Mesenchymal stem cell (in vitro differentiated cells and primary cell): ENCODE results near the gene RNU1-2.

Experiments used
- DNase-seq: peaks from one replicate; pipeline ENCODE4 v3.0.0-alpha.2; 2013
- H2AFZ ChIP-seq: one replicate; pipeline ENCODE4 v1.6.1; 2013; ENCODE audit warnings: low read depth, mild to moderate bottlenecking, control low read depth, inconsistent platforms, low read length, moderate library complexity
- H2AK5ac ChIP-seq: 2 replicates; pipeline ENCODE4 v1.6.1; 2013; ENCODE audit warnings: low read length, moderate library complexity, mild to moderate bottlenecking, inconsistent platforms; ENCODE audit not compliant: severe bottlenecking
- H2BK120ac ChIP-seq: one replicate; pipeline ENCODE4 v1.6.1; 2013; ENCODE audit warnings: low read depth, mild to moderate bottlenecking, inconsistent platforms, low read length, moderate library complexity
- H2BK12ac ChIP-seq, 2 experiments: one replicate each; pipeline ENCODE4 v1.6.1; 2013; ENCODE audit warnings: inconsistent platforms in 2 of 2, low read length in 2 of 2, mild to moderate bottlenecking in 2 of 2, moderate library complexity in 2 of 2, control low read depth in 1 of 2
- H2BK15ac ChIP-seq: one replicate; pipeline ENCODE4 v1.6.1; 2013; ENCODE audit warnings: mild to moderate bottlenecking, low read depth, inconsistent platforms; ENCODE audit not compliant: poor library complexity, severe bottlenecking
- H2BK5ac ChIP-seq: 2 replicates; pipeline ENCODE4 v1.6.1; 2013; ENCODE audit warnings: low read depth, mild to moderate bottlenecking, low read length, control low read depth, inconsistent platforms; ENCODE audit not compliant: poor library complexity, severe bottlenecking
- H3K14ac ChIP-seq, 2 experiments: one replicate each; pipeline ENCODE4 v1.6.1; 2013; ENCODE audit warnings: inconsistent platforms in 2 of 2, low read length in 2 of 2, control low read depth in 1 of 2, mild to moderate bottlenecking in 1 of 2, moderate library complexity in 1 of 2
- H3K18ac ChIP-seq, 2 experiments: one replicate each; pipeline ENCODE4 v1.6.1; 2013; ENCODE audit warnings: inconsistent platforms in 2 of 2, low read length in 2 of 2, control low read depth in 1 of 2, low read depth in 1 of 2, mild to moderate bottlenecking in 1 of 2
- H3K23ac ChIP-seq, 2 experiments: one replicate each; pipeline ENCODE4 v1.6.1; 2013; ENCODE audit warnings: inconsistent platforms in 2 of 2, low read length in 2 of 2, mild to moderate bottlenecking in 2 of 2, moderate library complexity in 2 of 2, control low read depth in 1 of 2
- H3K27ac ChIP-seq: 2 replicates; pipeline ENCODE4 v1.5.1; 2013; ENCODE audit warnings: mild to moderate bottlenecking, moderate library complexity, low read length, control low read depth, inconsistent platforms; ENCODE audit not compliant: poor library complexity, severe bottlenecking
- H3K27me3 ChIP-seq, 2 experiments: 2 replicates each; pipeline versions ENCODE4 v1.6.1 to v1.7.0; 2013; ENCODE audit warnings: low read length in 2 of 2, mild to moderate bottlenecking in 2 of 2, moderate library complexity in 2 of 2, control low read depth in 1 of 2, inconsistent platforms in 1 of 2; ENCODE audit not compliant: control insufficient read depth in 1 of 2, insufficient read depth in 1 of 2
- H3K36me3 ChIP-seq, 2 experiments: 2 replicates each; pipeline versions ENCODE4 v1.6.1 to v1.7.0; 2013; ENCODE audit warnings: low read length in 2 of 2, control low read depth in 1 of 2, inconsistent platforms in 1 of 2, low read depth in 1 of 2, mild to moderate bottlenecking in 1 of 2; ENCODE audit not compliant: insufficient read depth in 2 of 2, control insufficient read depth in 1 of 2
- H3K4ac ChIP-seq, 2 experiments: one replicate each; pipeline ENCODE4 v1.6.1; 2013; ENCODE audit warnings: inconsistent platforms in 2 of 2, low read length in 2 of 2, mild to moderate bottlenecking in 2 of 2, moderate library complexity in 2 of 2, control low read depth in 1 of 2, low read depth in 1 of 2
- H3K4me1 ChIP-seq: 2 replicates; pipeline ENCODE4 v1.6.1; 2013; ENCODE audit warnings: low read depth, low read length, control low read depth; ENCODE audit not compliant: control insufficient read depth, insufficient read depth
- H3K4me2 ChIP-seq: 2 replicates; pipeline ENCODE4 v1.6.1; 2013; ENCODE audit warnings: low read length, mild to moderate bottlenecking, inconsistent platforms; ENCODE audit not compliant: poor library complexity, severe bottlenecking
- H3K4me3 ChIP-seq, 2 experiments: 2 replicates each; pipeline versions ENCODE4 v1.5.1 to v1.7.0; 2013; ENCODE audit warnings: low read length in 2 of 2, mild to moderate bottlenecking in 2 of 2, control low read depth in 1 of 2, low read depth in 1 of 2; ENCODE audit not compliant: insufficient read depth in 1 of 2
- H3K79me1 ChIP-seq: replicated peaks from 2 replicates; pipeline ENCODE4 v1.6.1; 2013; ENCODE audit warnings: mild to moderate bottlenecking, control low read depth, low read length, inconsistent platforms; ENCODE audit not compliant: poor library complexity, severe bottlenecking
- H3K9ac ChIP-seq: 2 replicates; pipeline ENCODE4 v1.7.0; 2013; ENCODE audit warnings: mild to moderate bottlenecking, low read length, moderate library complexity
- H3K9me3 ChIP-seq: 2 replicates; pipeline ENCODE4 v1.7.0; 2013; ENCODE audit warnings: mild to moderate bottlenecking, low read length; ENCODE audit not compliant: control insufficient read depth
- H4K8ac ChIP-seq: one replicate; pipeline ENCODE4 v1.6.1; 2013; ENCODE audit warnings: inconsistent platforms, mild to moderate bottlenecking, low read length, moderate library complexity
- H4K91ac ChIP-seq: one replicate; pipeline ENCODE4 v1.6.1; 2013; ENCODE audit warnings: mild to moderate bottlenecking, low read length, inconsistent platforms
- WGBS: methylation state at CpG from one replicate; pipeline ENCODE4 v1.1.7; 2013; ENCODE audit warnings: mixed read lengths; 5-methylcytosine and 5-hydroxymethylcytosine counted together

The RNU1-2 gene

DNA sequence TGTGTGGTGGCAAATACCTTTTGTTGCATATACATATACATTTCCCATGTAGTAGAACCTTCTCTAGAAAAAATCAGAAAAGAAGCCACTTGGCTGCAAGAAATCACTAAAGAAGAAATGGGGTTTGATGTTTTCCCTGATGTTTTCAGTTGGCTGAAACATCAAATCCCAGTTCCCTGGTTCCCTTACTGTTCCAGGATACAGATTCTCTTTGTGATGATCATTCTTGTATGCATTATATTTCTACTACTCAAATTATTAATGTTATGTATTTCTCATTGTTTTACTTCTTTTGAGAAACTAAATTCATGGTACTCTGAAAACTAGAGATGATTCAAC, 7.6 kb downstream of the RNU1-2 start:
- H3K9ac ChIP-seq = peak overlapping the region; percentile 96
- DNase-seq = no peak
- H4K8ac ChIP-seq = no peak overlapping the region
- no peak overlapping the region for H2AFZ ChIP-seq
- H3K27me3 ChIP-seq = no peaks in the 10 kb centered on the region
- H4K91ac ChIP-seq = no peak overlapping the region
- H3K79me1 ChIP-seq = no peaks in the 10 kb centered on the region
- no peak overlapping the region for H2BK5ac ChIP-seq
- H3K9me3 ChIP-seq = no peaks in the 10 kb centered on the region
- no peak overlapping the region for H3K18ac ChIP-seq
- H3K4ac ChIP-seq = no peak overlapping the region
- no peak overlapping the region for H2AK5ac ChIP-seq
- H3K14ac ChIP-seq = no peak overlapping the region
- H3K27ac ChIP-seq = peak overlapping the region; percentile 77
- H2BK120ac ChIP-seq = no peak overlapping the region
- no peaks in the 10 kb centered on the region for H3K36me3 ChIP-seq
- no peak overlapping the region for H2BK15ac ChIP-seq
- H3K4me2 ChIP-seq = peak overlapping the region; percentile 91
- H3K23ac ChIP-seq = no peak overlapping the region
- H3K4me3 ChIP-seq = peak overlapping the region in 1 of 2 experiments; percentile 84
- peaks cover 5% of the 10 kb centered on the region for H3K4me1 ChIP-seq
- H2BK12ac ChIP-seq = no peak overlapping the region

DNA sequence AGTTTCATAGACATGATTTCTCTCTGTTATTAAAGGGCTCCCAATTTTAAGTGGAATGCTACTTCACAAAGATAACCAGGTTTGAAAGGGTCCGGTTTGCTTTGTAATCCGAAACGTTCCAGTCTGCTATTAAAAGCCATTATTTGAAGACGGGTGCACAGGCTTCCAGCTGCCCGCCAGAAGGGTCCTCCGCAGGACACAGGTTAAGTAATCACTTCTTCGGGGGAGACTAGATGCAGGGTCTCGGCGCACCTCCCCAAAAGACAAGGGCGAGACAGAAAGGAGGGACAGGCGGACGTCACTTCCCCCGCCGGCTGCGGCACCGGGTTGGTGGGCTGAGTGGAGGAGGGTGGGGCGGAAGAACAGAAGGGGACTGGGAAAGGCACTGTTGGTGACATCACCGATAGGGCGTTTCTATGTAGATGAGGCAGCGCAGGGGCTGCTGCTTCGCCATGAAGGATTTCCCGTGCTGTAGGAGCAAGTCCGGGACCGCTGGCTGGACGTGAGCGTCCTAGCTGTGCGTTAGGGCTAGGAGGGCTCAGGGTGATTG, 8.9 kb downstream of the RNU1-2 start:
- Histone ChIP-seq H3K27ac (peak overlapping the region; percentile 96), H2BK15ac (no peak overlapping the region), H3K27me3 (no peaks in the 10 kb centered on the region), H2BK12ac (no peak overlapping the region), H2BK5ac (peak overlapping the region; percentile 100), H3K9ac (peak overlapping the region; percentile 96), H3K18ac (peak overlapping the region; percentile 98 to 100), H2AFZ (peak overlapping the region; percentile 30), H3K79me1 (no peaks in the 10 kb centered on the region), H3K4ac (peak overlapping the region; percentile 88 to 95), H3K4me2 (peak overlapping the region; percentile 91), H2BK120ac (peak overlapping the region; percentile 90), H3K36me3 (no peaks in the 10 kb centered on the region), H3K14ac (peak overlapping the region in 1 of 2 experiments; percentile 95), H3K23ac (no peak overlapping the region), H2AK5ac (no peak overlapping the region), H3K9me3 (no peaks in the 10 kb centered on the region), H4K91ac (peak overlapping the region; percentile 99), H3K4me1 (peaks cover 5% of the 10 kb centered on the region), H4K8ac (peak overlapping the region; percentile 95), H3K4me3 (peak overlapping the region; percentile 27 to 84)
- WGBS = under 1% methylated on average over 27 of the region's 27 CpGs
- DNase-seq = peak; percentile 98

- WGBS = 9% methylated on average over 12 of the region's 12 CpGs
- Histone ChIP-seq H3K4me1 (peaks cover 5% of the 10 kb centered on the region), H3K36me3 (no peaks in the 10 kb centered on the region), H3K14ac (peak overlapping the region in 1 of 2 experiments; percentile 95), H3K27me3 (no peaks in the 10 kb centered on the region), H4K91ac (peak overlapping the region; percentile 99), H2BK120ac (peak overlapping the region; percentile 90), H4K8ac (peak overlapping the region; percentile 95), H3K79me1 (no peaks in the 10 kb centered on the region), H3K4ac (peak overlapping the region; percentile 88 to 95), H3K4me3 (peak overlapping the region in 1 of 2 experiments; percentile 84), H2BK12ac (peak overlapping the region; percentile 83 to 84), H3K18ac (peak overlapping the region; percentile 98 to 100), H3K9me3 (no peaks in the 10 kb centered on the region), H2BK5ac (peak overlapping the region; percentile 100), H2AK5ac (no peak overlapping the region), H3K23ac (no peak overlapping the region), H3K27ac (peak overlapping the region; percentile 96), H3K9ac (peak overlapping the region; percentile 96), H2BK15ac (no peak overlapping the region), H2AFZ (peak overlapping the region; percentile 30), H3K4me2 (peak overlapping the region; percentile 91)
- peak; percentile 96 for DNase-seq
These were observed 9.5 kb downstream of the RNU1-2 start for GRCh38 chr1:16905110-16905867.

DNA sequence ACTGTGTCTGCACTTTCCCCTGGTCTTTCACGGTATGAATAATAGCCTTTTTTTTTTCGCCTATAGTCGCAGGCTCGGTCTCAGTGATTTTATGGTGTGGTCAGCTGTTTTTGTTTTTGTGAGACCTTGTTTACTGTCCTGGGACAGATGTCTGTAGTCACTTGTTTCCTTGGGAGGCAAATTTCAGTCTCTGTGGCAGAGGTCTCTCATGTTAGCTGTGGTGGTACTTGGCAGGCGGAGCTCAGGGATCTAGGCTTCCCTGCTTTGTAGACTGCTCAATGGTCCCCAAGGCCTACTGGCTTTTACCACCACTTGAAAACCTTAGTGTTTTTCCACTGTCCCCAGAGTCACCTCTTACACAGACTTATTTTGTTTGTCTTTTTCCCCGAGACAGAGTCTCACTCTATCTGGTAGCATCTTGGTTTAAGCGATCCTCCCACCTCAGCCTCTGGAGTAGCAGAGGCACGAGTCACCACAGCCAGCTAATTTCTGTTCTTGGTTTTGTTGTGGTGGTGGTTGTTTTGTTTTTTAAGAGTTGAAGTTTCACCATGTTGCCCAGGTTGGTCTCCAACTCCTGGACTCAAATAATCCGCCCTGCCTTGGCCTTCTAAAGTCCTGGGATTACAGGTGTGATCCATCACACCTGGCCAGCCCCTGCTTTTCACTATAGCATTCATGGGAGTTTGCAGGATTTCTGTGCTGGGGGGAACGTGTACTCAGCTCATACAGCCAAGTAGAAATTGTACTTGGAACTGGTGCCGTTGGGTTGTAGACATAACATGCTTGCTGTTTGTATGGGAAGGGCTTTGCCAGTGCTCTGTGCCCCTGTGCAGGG, 10.3 kb downstream of the RNU1-2 start:
- H4K8ac ChIP-seq = no peak overlapping the region
- H2AFZ ChIP-seq = no peak overlapping the region
- H3K27ac ChIP-seq = peak overlapping the region; percentile 74
- H2BK15ac ChIP-seq = peak overlapping the region; percentile 69
- H2BK12ac ChIP-seq = no peak overlapping the region
- H3K79me1 ChIP-seq = no peaks in the 10 kb centered on the region
- peak overlapping the region in 1 of 2 experiments; percentile 12 for H3K18ac ChIP-seq
- H3K4me3 ChIP-seq = no peak overlapping the region
- no peak overlapping the region for H4K91ac ChIP-seq
- no peak overlapping the region for H2BK5ac ChIP-seq
- WGBS = 75% methylated on average over 10 of the region's 11 CpGs
- no peaks in the 10 kb centered on the region for H3K36me3 ChIP-seq
- peaks cover 5% of the 10 kb centered on the region for H3K4me1 ChIP-seq
- H3K23ac ChIP-seq = no peak overlapping the region
- peak overlapping the region; percentile 96 for H3K9ac ChIP-seq
- H3K4ac ChIP-seq = no peak overlapping the region
- no peak overlapping the region for H3K4me2 ChIP-seq
- no peak overlapping the region for H2BK120ac ChIP-seq
- no peak overlapping the region for H2AK5ac ChIP-seq
- no peak overlapping the region for H3K14ac ChIP-seq
- H3K27me3 ChIP-seq = no peaks in the 10 kb centered on the region
- DNase-seq = peak; percentile 44
- H3K9me3 ChIP-seq = no peaks in the 10 kb centered on the region
